ENCODE measurements around the gene ARSB.
A peak's percentile ranks its signal among the peaks of the same experiment; 100 is the strongest.

Gene ARSB

DNA sequence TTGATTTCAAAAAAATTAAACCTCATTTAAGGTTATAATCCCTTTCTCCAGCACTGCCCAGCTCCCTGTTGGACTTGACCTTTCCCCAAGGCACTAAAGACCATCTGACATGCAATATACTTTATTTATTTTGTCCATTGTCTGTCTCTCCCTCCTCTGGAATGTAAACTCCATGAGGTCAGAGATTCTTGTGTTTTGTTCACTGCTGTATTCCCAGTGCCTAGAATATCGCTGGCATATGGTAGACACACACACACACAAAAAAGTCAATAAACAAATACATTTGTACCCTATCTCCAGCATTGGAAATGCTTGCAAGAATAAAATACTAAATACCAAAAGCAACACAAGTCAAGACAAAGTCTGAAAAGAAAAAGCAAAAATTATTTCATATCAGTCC is 17.3 kb upstream of the ARSB start:
- Histone ChIP-seq H3K4me2 (no peak overlapping the region), H3K27ac (no peak overlapping the region), H3K9ac (no peak overlapping the region), H4K20me1 (no peaks in the 10 kb centered on the region), H3K27me3 (no peaks in the 10 kb centered on the region), H3K9me3 (replicated peaks in 1 of 11) (no peaks in the 10 kb centered on the region), H3K4me3 (no peak overlapping the region), H3K36me3 (no peaks in the 10 kb centered on the region), H3K4me1 (peaks cover 0 to 4% (median 0%) of the 10 kb centered on the region in 10 experiments; a peak in 2 of 20 replicates)
- no peak for TF ChIP-seq Cebpa-rat (IDR thresholded peaks at IDR 0.05)

DNA sequence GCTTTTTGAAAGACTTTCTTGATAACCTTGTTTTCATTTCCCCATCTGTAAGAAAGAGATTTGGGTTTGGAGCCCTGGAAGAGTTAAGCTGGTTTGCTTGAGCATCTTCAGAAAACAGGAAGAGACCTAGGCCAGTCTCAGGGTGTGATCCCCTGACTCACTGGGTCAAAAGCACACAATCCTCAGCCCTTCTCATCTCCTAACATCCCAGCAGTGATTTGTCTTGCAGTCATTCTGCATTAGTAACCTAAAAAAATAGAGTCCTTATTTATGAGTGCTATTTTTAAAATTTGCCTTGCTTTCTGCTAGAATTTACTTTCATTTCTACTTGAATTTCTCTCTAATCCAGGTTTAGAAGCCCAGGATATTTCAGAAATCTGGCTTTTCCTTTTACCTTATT is 16.4 kb upstream of the ARSB start:
- H3K4me2 ChIP-seq: no peak overlapping the region
- H3K36me3 ChIP-seq: no peaks in the 10 kb centered on the region
- TF ChIP-seq Cebpa-rat (IDR thresholded peaks at IDR 0.05): no peak
- H3K4me1 ChIP-seq: peaks cover 0 to 4% (median 0%) of the 10 kb centered on the region in 10 experiments; a peak in 2 of 20 replicates
- no peaks in the 10 kb centered on the region for H3K27me3 ChIP-seq
- no peak overlapping the region for H3K27ac ChIP-seq
- H3K4me3 ChIP-seq: no peak overlapping the region
- H3K9ac ChIP-seq: no peak overlapping the region
- H3K9me3 ChIP-seq (replicated peaks in 1 of 11): no peaks in the 10 kb centered on the region
- no peaks in the 10 kb centered on the region for H4K20me1 ChIP-seq

DNA sequence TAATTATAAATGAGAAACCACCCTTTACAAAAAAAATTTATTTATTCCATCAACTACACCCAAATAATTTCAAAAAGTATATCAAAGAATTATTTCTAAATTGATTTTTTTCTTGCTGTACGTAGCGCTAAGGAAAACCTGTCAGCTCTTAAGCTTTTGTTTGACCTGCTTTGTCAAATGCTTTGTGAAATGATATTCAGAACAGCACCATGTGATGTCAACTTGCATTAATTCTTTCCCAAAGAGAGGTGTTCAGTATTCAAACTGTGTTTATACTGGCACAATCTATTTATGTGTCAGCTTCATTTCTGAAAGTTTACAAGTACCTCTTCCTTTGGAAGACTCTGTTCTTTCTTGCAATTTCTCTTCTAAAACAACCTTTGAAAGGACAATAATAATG is 12.0 kb upstream of the ARSB start:
- Histone ChIP-seq H3K9me3 (replicated peaks in 1 of 11) (peaks cover 0 to 7% (median 0%) of the 10 kb centered on the region in 11 experiments; a peak in 1 of 22 replicates), H4K20me1 (no peaks in the 10 kb centered on the region)
- no peak for TF ChIP-seq Cebpa-rat (IDR thresholded peaks at IDR 0.05)

DNA sequence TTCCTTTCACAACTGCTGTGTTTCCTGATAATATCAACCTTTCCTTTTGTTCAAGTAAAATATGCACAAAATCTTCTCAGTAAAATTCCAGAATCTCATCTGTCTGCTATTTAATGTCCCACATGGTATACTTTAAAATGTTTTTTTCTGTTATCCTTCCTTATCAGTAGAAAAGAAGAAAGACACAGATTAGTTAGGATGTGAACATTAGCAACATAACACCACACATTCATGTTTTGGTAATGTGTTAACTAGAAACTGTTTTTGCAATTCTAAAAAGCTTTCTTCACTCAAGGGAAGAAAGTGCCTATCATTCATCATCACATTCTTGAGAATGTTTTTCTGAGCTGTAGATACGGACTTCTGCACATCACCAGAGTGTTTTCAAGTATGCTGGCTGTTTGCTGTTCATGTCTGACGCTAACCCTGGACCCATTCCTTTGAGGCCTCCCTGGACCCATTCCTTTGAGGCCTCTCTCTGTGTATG is 10.5 kb upstream of the ARSB start:
- H3K9me3 ChIP-seq (replicated peaks in 1 of 11): peaks cover 0 to 7% (median 0%) of the 10 kb centered on the region in 11 experiments; a peak in 1 of 22 replicates
- no peaks in the 10 kb centered on the region for H3K27me3 ChIP-seq
- no peaks in the 10 kb centered on the region for H4K20me1 ChIP-seq
- no peak overlapping the region for H3K4me3 ChIP-seq
- no peak for TF ChIP-seq Cebpa-rat (IDR thresholded peaks at IDR 0.05)
- no peak overlapping the region for H3K4me2 ChIP-seq
- no peak overlapping the region for H3K27ac ChIP-seq
- H3K36me3 ChIP-seq: no peaks in the 10 kb centered on the region
- H3K4me1 ChIP-seq: peaks cover 0 to 4% (median 0%) of the 10 kb centered on the region in 10 experiments; a peak in 2 of 20 replicates
- no peak overlapping the region for H3K9ac ChIP-seq

More for the DNA sequence above, 12.0 kb upstream of the ARSB start:
- H3K36me3 ChIP-seq: no peaks in the 10 kb centered on the region
- H3K27ac ChIP-seq: no peak overlapping the region
- H3K9ac ChIP-seq: no peak overlapping the region
- H3K27me3 ChIP-seq: no peaks in the 10 kb centered on the region
- H3K4me3 ChIP-seq: no peak overlapping the region
- H3K4me2 ChIP-seq: no peak overlapping the region
- H3K4me1 ChIP-seq: peaks cover 0 to 4% (median 0%) of the 10 kb centered on the region in 10 experiments; a peak in 2 of 20 replicates

DNA sequence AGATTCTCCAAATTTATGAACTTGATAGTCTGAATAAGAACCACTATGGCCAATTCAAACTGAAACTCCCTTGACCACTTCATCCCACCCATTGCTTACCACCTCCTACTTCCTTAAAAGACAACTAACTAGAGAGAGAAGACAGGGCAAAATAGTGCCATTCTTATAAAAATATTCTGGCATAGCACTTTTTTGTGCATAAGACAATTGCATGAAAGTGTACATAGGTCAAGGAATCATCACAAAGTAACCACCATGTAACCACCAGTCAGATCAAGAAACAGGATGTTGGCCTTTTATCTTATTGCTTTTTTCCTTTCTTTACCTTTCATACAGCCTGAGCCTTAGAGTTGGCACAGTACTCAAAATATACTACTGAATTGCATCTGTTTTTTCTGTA is 8.1 kb upstream of the ARSB start:
- Histone ChIP-seq H3K4me2 (peak overlapping the region in 1 of 11 experiments; percentile 40; a peak in 1 of 22 replicates), H3K4me1 (peaks cover 0 to 4% (median 0%) of the 10 kb centered on the region in 10 experiments; a peak in 2 of 20 replicates), H3K27me3 (no peaks in the 10 kb centered on the region), H3K36me3 (no peaks in the 10 kb centered on the region), H3K4me3 (no peak overlapping the region), H3K27ac (no peak overlapping the region), H3K9ac (no peak overlapping the region), H4K20me1 (no peaks in the 10 kb centered on the region), H3K9me3 (replicated peaks in 1 of 11) (peaks cover 0 to 7% (median 0%) of the 10 kb centered on the region in 11 experiments; a peak in 1 of 22 replicates)
- TF ChIP-seq Cebpa-rat (IDR thresholded peaks at IDR 0.05): no peak

DNA sequence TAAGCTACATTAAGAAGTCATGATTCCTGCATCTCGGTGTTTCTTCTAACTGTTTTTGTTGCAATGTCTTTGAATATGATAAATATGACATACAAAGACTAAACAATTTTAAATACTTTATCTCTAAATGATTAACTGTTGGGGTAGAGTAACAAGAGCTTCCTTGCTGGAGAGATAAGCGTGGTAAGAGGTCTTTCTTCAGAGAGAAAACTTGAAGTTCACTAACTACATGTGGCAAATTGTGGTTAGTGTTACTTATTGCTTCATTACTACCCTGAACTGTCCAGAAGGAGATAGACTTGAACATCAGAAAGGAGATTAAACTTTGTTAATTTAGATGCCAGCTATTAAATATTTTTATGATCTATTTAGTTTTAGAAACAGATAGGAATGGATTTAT is 7.0 kb upstream of the ARSB start:
- no peaks in the 10 kb centered on the region for H4K20me1 ChIP-seq

DNA sequence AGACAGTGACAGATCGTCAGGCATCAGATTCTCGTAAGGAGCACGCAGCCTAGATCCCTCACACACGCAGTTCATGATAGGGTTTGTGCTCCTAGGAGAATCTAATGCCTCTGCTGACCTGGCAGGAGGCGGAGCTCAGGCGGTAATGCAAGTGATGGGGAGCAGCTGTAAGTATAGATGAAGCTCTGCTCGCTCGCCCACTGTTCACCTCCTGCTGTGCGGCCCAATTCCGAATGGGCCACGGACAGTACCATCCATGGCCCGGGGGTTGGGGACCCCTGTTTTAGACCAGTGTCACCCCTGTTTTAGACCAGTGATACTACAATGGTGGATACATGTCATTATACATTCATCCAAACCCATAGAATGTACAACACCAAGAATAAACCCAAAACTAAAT is 4.0 kb upstream of the ARSB start:
- Histone ChIP-seq H3K36me3 (no peaks in the 10 kb centered on the region), H3K4me2 (no peak overlapping the region), H3K4me1 (peaks cover 9 to 16% (median 13%) of the 10 kb centered on the region in 10 experiments), H3K9ac (no peak overlapping the region), H3K9me3 (replicated peaks in 1 of 11) (no peaks in the 10 kb centered on the region), H3K4me3 (no peak overlapping the region), H4K20me1 (no peaks in the 10 kb centered on the region), H3K27ac (no peak overlapping the region), H3K27me3 (no peaks in the 10 kb centered on the region)
- TF ChIP-seq Cebpa-rat (IDR thresholded peaks at IDR 0.05): no peak

More for the DNA sequence above, 7.0 kb upstream of the ARSB start:
- peaks cover 0 to 7% (median 0%) of the 10 kb centered on the region in 11 experiments; a peak in 1 of 22 replicates for H3K9me3 ChIP-seq (replicated peaks in 1 of 11)
- no peak for TF ChIP-seq Cebpa-rat (IDR thresholded peaks at IDR 0.05)
- H3K27ac ChIP-seq: no peak overlapping the region
- no peaks in the 10 kb centered on the region for H3K4me1 ChIP-seq
- H3K4me3 ChIP-seq: no peak overlapping the region
- H3K9ac ChIP-seq: no peak overlapping the region
- H3K36me3 ChIP-seq: no peaks in the 10 kb centered on the region
- no peak overlapping the region for H3K4me2 ChIP-seq
- no peaks in the 10 kb centered on the region for H3K27me3 ChIP-seq

DNA sequence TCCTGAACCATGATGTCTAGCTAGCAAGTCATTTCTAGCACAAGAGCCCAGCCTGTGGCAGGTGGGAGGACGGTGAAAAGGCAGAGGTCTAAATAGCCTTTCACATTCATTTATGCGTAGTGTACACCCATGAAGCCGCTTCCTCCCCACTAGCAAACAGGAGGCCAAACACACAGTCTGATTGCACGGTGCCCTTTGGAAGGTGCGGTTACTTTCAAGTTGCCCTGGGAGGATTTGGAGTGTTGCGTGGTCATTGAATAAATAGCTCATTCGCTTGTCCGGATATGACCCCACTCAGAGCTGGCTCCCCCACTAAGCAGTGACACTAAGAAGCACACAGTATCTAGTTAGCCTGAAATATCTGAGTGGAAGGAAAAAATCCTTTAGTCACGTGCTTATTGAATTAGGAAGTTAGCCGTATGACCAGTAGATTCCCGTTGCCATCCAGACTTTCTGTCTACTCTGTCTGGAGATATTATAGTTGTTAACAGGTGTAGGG is 664 bp upstream of the ARSB start:
- Histone ChIP-seq H3K9ac (peak overlapping the region; percentile 94 to 97 (median 96)), H3K4me1 (peaks cover 21 to 48% (median 26%) of the 10 kb centered on the region in 10 experiments), H3K4me3 (peak overlapping the region; percentile 81 to 93 (median 84)), H3K27me3 (no peaks in the 10 kb centered on the region), H3K36me3 (no peaks in the 10 kb centered on the region), H3K27ac (peak overlapping the region; percentile 90 to 98 (median 96)), H3K4me2 (peak overlapping the region; percentile 86 to 97 (median 90)), H4K20me1 (no peaks in the 10 kb centered on the region; a peak in 1 of 22 replicates), H3K9me3 (replicated peaks in 1 of 11) (no peaks in the 10 kb centered on the region)
- no peak for TF ChIP-seq Cebpa-rat (IDR thresholded peaks at IDR 0.05)

DNA sequence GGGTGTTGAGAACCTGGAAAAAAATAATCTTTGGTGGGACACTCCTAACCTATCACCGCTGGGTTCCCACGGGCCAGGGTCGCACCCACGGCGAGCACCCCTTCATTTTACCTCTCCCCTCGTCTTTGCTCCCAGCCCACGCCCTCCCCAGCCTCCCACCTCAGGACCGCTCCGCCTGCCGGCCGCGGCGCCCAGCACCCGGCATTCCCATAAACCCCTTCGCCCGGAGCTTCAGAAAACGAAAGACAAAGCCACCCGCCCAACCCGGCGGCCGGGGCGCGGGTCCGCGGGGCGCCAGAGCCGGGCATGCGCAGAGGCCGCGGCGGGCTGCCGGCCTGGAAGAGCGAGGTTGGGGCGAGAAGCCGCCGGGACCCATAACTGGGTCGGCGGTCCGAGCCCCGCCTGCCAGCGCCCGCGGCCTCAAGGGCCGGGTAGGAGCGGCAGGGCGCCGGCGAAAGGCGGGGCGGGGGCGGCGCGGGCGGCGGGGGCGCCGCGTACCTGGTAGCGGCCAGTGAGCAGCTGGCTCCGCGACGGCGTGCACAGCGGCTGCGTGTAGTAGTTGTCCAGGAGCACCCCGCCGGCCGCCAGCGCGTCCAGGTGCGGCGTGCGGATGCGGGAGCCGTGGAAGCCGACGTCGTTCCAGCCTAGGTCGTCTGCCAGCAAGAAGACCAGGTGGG is 533 bp downstream of the ARSB start:
- no peaks in the 10 kb centered on the region; a peak in 2 of 22 replicates for H4K20me1 ChIP-seq
- no peak for TF ChIP-seq Cebpa-rat (IDR thresholded peaks at IDR 0.05)
- H3K27ac ChIP-seq: peak overlapping the region; percentile 90 to 98 (median 96)
- peaks cover 21 to 60% (median 28%) of the 10 kb centered on the region in 10 experiments for H3K4me1 ChIP-seq
- peak overlapping the region; percentile 86 to 97 (median 90) for H3K4me2 ChIP-seq
- H3K9me3 ChIP-seq (replicated peaks in 1 of 11): peaks cover 0 to under 1% (median 0%) of the 10 kb centered on the region in 11 experiments; a peak in 1 of 22 replicates
- H3K27me3 ChIP-seq: no peaks in the 10 kb centered on the region
- H3K36me3 ChIP-seq: 0 out of 22 replicates have a peak, but pooled peaks cover 0 to under 1% (median 0%) of the 10 kb centered on the region in 11 experiments
- H3K4me3 ChIP-seq: peak overlapping the region; percentile 81 to 93 (median 84)
- H3K9ac ChIP-seq: peak overlapping the region; percentile 94 to 97 (median 96)
